Measurements from ENCODE around the gene IFT27. TPM values are rescaled to one million over a fixed set of nuclear protein-coding genes. Genes with fewer than 3 reads are reported as not detected.

IFT27 gene
- total and polyA plus RNA-seq, 2 of the 4 experiments (the other 2 are of a cell fraction) = 14.5 to 26.9 TPM

DNA sequence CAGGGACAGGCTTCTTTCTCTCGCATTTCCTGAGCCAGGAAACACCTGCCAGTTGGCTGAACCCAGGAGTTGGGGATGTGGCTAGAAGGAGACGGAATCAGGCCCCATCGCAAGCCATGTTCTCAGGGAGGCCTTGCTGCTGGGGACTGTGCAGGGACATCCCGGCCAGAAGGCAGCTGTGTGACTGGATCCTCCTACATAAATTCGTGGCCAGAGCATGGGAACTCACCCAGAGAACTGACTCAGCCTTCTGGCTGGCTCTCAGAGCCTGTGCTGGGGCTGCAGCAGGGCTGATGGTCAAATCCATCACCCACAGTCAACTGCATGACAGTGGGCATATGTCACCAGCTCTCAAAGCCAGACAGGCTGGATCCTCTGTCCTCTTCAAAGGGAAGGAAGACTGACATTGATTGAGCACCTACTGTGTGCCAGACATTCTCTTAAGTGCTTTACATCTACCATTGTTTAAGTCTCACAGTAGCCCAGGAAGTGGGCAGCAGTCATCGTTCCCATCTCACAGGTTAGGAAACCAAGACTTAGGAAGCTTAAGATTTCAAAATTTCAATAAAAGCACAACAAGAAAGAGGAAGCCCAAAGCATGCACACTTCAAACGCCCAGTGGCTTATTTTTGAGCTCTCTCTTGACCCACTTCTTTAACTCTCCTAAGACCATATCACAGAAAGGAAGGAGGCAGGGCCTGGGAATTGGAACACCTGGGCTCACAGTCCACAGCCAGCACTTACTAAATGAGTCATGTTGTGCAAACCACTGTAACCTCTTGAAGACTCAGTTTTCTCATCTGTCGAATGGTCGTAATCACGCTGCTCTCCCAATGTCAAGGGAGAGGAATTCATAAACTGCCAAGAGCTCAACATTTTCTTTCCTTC lies 41.5 kb downstream of the IFT27 start:
- no TSS peak for BruUV-seq (replicated peaks)
- POLR2A ChIA-PET (ENCODE audit: unreplicated experiment) = no interaction called here
- peak; percentile 82 for ATAC-seq (ENCODE audit: low read depth)

More for the DNA sequence above, 41.5 kb downstream of the IFT27 start:
- Histone ChIP-seq H3K36me3 (ENCODE audit: control insufficient read depth, insufficient read depth, low read length) (no peaks in the 10 kb centered on the region), H3K9me3 (ENCODE audit: control insufficient read depth, insufficient read depth, low read length) (peaks cover 1% of the 10 kb centered on the region; the same call in 1 of the 2 replicates), H4K20me1 (ENCODE audit: insufficient read depth, low read length) (no peaks in the 10 kb centered on the region; the same call in 1 of the 2 replicates), H3K9ac (ENCODE audit: low read depth, low read length) (no peak overlapping the region), H3K27me3 (ENCODE audit: control insufficient read depth, insufficient read depth, low read length) (peaks cover 16% of the 10 kb centered on the region), H3K4me2 (ENCODE audit: low read depth, low read length) (no peak overlapping the region), H3K27ac (ENCODE audit: insufficient read depth, low read length) (no peak overlapping the region), H3K9me1 (ENCODE audit: insufficient read depth, low read length) (no peaks in the 10 kb centered on the region), H3K14ac (replicated peaks; ENCODE audit: low read depth, low read length) (no peak overlapping the region), H2BK15ac (ENCODE audit: low read depth, low read length) (no peak overlapping the region), H4K8ac (ENCODE audit: low read depth in 2 of 2, low read length in 2 of 2) (no peak overlapping the region), H4K91ac (ENCODE audit: insufficient read depth, low read depth, low read length) (no peak overlapping the region), H4K5ac (ENCODE audit: low read depth, low read length) (no peak overlapping the region), H2AK5ac (ENCODE audit: low read depth, low read length) (no peak overlapping the region), H3K56ac (ENCODE audit: extremely low read depth, insufficient read depth, low read length) (no peak overlapping the region), H2AFZ (replicated peaks; ENCODE audit: low read length, poor library complexity) (no peak overlapping the region), H2AK9ac (replicated peaks; ENCODE audit: low read depth, low read length, poor library complexity) (no peak overlapping the region), H3K79me1 (ENCODE audit: low read depth in 1 of 2, low read length in 2 of 2) (no peaks in the 10 kb centered on the region), H2BK5ac (ENCODE audit: low read depth, low read length, poor library complexity, severe bottlenecking) (no peak overlapping the region), H2BK120ac (ENCODE audit: low read depth, low read length) (no peak overlapping the region), H3K4ac (ENCODE audit: low read depth, low read length) (no peak overlapping the region), H2BK20ac (ENCODE audit: low read depth, low read length) (no peak overlapping the region), H3K4me3 (ENCODE audit: insufficient read depth, low read depth, low read length) (no peak overlapping the region), H3K18ac (ENCODE audit: low read depth, low read length) (no peak overlapping the region), H3K4me1 (ENCODE audit: control insufficient read depth, insufficient read depth, low read length) (no peaks in the 10 kb centered on the region), H3K23ac (ENCODE audit: low read depth, low read length) (no peak overlapping the region)
- peak; percentile 51 for DNase-seq
- intact Hi-C loops (cut with micrococcal nuclease) = no loop called here
- CTCF ChIA-PET = no interaction called here
- in situ Hi-C loops (cut with MboI; ENCODE audit: low sequenced_read_pairs) = no loop called here
- dilution Hi-C loops (cut with HindIII; ENCODE audit: low sequenced_read_pairs, unreplicated experiment) = no loop called here
- no peak for TF ChIP-seq MXI1 (IDR thresholded peaks at IDR 0.05; ENCODE audit: borderline replicate concordance, low read depth, low read length)
- TF ChIP-seq MAFK (IDR thresholded peaks at IDR 0.05; ENCODE audit: low read depth, low read length) = no peak
- TF ChIP-seq SMC3 (IDR thresholded peaks at IDR 0.05; ENCODE audit: low read depth, low read length) = no peak
- TF ChIP-seq CEBPB (IDR thresholded peaks at IDR 0.05; ENCODE audit: low read depth, low read length) = no peak
- TF ChIP-seq, protein P1, sequence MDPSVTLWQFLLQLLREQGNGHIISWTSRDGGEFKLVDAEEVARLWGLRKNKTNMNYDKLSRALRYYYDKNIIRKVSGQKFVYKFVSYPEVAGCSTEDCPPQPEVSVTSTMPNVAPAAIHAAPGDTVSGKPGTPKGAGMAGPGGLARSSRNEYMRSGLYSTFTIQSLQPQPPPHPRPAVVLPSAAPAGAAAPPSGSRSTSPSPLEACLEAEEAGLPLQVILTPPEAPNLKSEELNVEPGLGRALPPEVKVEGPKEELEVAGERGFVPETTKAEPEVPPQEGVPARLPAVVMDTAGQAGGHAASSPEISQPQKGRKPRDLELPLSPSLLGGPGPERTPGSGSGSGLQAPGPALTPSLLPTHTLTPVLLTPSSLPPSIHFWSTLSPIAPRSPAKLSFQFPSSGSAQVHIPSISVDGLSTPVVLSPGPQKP (IDR thresholded peaks at IDR 0.05; ENCODE audit: borderline replicate concordance, low read depth, low read length) = no peak
- no peak for TF ChIP-seq BHLHE40 (IDR thresholded peaks at IDR 0.05; ENCODE audit: low read depth, low read length)
- TF ChIP-seq POLR2A (IDR thresholded peaks at IDR 0.05; ENCODE audit: low read depth, low read length) = no peak
- TF ChIP-seq, protein P2, sequence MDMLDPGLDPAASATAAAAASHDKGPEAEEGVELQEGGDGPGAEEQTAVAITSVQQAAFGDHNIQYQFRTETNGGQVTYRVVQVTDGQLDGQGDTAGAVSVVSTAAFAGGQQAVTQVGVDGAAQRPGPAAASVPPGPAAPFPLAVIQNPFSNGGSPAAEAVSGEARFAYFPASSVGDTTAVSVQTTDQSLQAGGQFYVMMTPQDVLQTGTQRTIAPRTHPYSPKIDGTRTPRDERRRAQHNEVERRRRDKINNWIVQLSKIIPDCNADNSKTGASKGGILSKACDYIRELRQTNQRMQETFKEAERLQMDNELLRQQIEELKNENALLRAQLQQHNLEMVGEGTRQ (IDR thresholded peaks at IDR 0.05; ENCODE audit: low read depth, low read length) = no peak
- no peak for TF ChIP-seq CHD1 (IDR thresholded peaks at IDR 0.05; ENCODE audit: low read depth, low read length)
- TF ChIP-seq MAZ (IDR thresholded peaks at IDR 0.05; ENCODE audit: borderline replicate concordance, low read depth, low read length) = no peak
- no peak for TF ChIP-seq NFE2L2 (IDR thresholded peaks at IDR 0.05; ENCODE audit: low read depth, low read length)
- WGBS, 2 experiments (ENCODE audit: extremely low coverage in 2 of 2, insufficient read length in 1 of 2) = 0% methylated on average over 1 of the region's 10 CpGs; no CpG with 5 or more reads in 1 of the 2 experiments

All from IMR-90 (cell line).